Measurements from ENCODE around the gene USP20.

Gene USP20

GRCh38 chr9:129822898-129823541, 12.2 kb upstream of the USP20 start:
- DNase-seq (ENCODE audit: low spot score), result peak; percentile 47
- in situ Hi-C loops (cut with MboI; ENCODE audit: low pct_unique_long_range_greater_than_20kb, low sequenced_read_pairs, unreplicated experiment), result no loop called here
- no peak for TF ChIP-seq CTCF (IDR thresholded peaks at IDR 0.05; ENCODE audit: extremely low read depth, insufficient read depth, missing control alignments)

DNA sequence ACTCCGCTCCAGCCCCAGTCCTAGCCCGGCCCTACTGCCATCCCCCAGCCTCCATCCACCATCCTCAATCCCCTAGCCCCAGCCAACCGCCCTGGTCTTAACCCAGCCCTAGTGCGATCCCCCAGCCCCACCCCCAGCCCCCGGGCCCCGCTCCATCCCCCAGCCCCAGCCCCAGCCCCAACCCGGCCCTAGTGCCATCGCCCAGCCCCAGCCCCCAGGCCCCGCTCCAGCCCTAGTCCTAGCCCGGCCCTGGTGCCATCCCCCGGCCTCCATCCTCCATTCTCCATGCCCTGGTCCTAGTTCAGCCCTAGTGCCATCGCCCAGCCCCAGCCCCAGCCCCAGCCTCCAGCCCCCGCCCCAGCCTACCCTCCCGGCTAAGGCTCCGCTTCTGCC, 11.7 kb upstream of the USP20 start:
- in situ Hi-C loops (cut with MboI; ENCODE audit: low pct_unique_long_range_greater_than_20kb, low sequenced_read_pairs, unreplicated experiment), result no loop called here
- no peak for DNase-seq (ENCODE audit: low spot score)

GRCh38 chr9:129823935-129824601, 11.2 kb upstream of the USP20 start, which contains the start of gene TOR1A:
Gene TOR1A (minus strand): TSS chr9:129824136. CDS start chr9:129824085, 51 bp downstream.
- no peak for TF ChIP-seq CTCF (IDR thresholded peaks at IDR 0.05; ENCODE audit: extremely low read depth, insufficient read depth, missing control alignments)
- DNase-seq (ENCODE audit: low spot score), result peak; percentile 95
- in situ Hi-C loops (cut with MboI; ENCODE audit: low pct_unique_long_range_greater_than_20kb, low sequenced_read_pairs, unreplicated experiment), result no loop called here

More for the DNA sequence above, 11.7 kb upstream of the USP20 start:
- no peak for TF ChIP-seq CTCF (IDR thresholded peaks at IDR 0.05; ENCODE audit: extremely low read depth, insufficient read depth, missing control alignments)

- in situ Hi-C loops (cut with MboI; ENCODE audit: low pct_unique_long_range_greater_than_20kb, low sequenced_read_pairs, unreplicated experiment), result no loop called here
- no peak for TF ChIP-seq CTCF (IDR thresholded peaks at IDR 0.05; ENCODE audit: extremely low read depth, insufficient read depth, missing control alignments)
- no peak for DNase-seq (ENCODE audit: low spot score)
Measured at GRCh38 chr9:129826344-129826743, 8.9 kb upstream of the USP20 start.

DNA sequence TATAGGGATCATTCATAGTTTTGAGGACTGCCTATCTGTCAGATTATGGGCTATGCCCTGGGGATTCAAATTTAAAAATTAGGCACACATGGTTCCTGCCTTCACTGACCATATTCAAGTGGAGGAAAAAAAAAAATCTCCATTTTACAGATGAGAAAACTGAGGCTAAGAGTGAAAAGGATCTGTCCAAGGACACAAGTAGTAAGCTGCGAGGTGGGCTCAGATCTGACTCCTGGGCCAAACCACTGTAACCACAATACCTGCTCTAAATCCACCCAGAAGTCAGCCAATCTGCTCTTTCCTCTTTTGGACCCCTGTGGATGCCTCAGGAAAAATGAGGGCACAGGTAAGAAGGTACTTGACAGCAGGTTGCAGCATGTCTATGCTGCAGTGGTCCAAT, 8.5 kb upstream of the USP20 start:
- DNase-seq (ENCODE audit: low spot score), result no peak
- no peak for TF ChIP-seq CTCF (IDR thresholded peaks at IDR 0.05; ENCODE audit: extremely low read depth, insufficient read depth, missing control alignments)
- in situ Hi-C loops (cut with MboI; ENCODE audit: low pct_unique_long_range_greater_than_20kb, low sequenced_read_pairs, unreplicated experiment), result no loop called here

- in situ Hi-C loops (cut with MboI; ENCODE audit: low pct_unique_long_range_greater_than_20kb, low sequenced_read_pairs, unreplicated experiment), result no loop called here
- no peak for TF ChIP-seq CTCF (IDR thresholded peaks at IDR 0.05; ENCODE audit: extremely low read depth, insufficient read depth, missing control alignments)
- no peak for DNase-seq (ENCODE audit: low spot score)
Measured at GRCh38 chr9:129828051-129828450, 7.2 kb upstream of the USP20 start.

Data from GM13977 (cell line).